Neuronal stem cell (in vitro differentiated cells): ENCODE data around the gene GALNT14.
A peak's percentile ranks its signal among the peaks of the same experiment; 100 is the strongest.

ENCODE experiments used
- DNase-seq: peaks from one replicate; pipeline ENCODE4 v3.0.0-alpha.2; 2013; ENCODE audit warnings: low spot score
- H2AFZ ChIP-seq: one replicate; pipeline ENCODE4 v1.6.1; 2013; ENCODE audit warnings: mild to moderate bottlenecking, low read length, inconsistent platforms
- H2AK5ac ChIP-seq: 2 replicates; pipeline ENCODE4 v1.6.1; 2013; ENCODE audit warnings: low read depth, mild to moderate bottlenecking, inconsistent platforms, low read length, moderate library complexity, mixed read lengths
- H2BK120ac ChIP-seq: 2 replicates; pipeline ENCODE4 v1.6.1; 2013; ENCODE audit warnings: low read depth, mild to moderate bottlenecking, inconsistent platforms, low read length, moderate library complexity, mixed read lengths
- H2BK12ac ChIP-seq: one replicate; pipeline ENCODE4 v1.6.1; 2013; ENCODE audit warnings: low read length, inconsistent platforms
- H2BK15ac ChIP-seq: 2 replicates; pipeline ENCODE4 v1.6.1; 2013; ENCODE audit warnings: mild to moderate bottlenecking, low read length, inconsistent platforms, mixed read lengths
- H2BK5ac ChIP-seq: one replicate; pipeline ENCODE4 v1.6.1; 2013; ENCODE audit warnings: inconsistent platforms, mild to moderate bottlenecking, low read length, moderate library complexity
- H3K14ac ChIP-seq: one replicate; pipeline ENCODE4 v1.6.1; 2013; ENCODE audit warnings: low read length, inconsistent platforms
- H3K18ac ChIP-seq: 2 replicates; pipeline ENCODE4 v1.6.1; 2013; ENCODE audit warnings: low read length, inconsistent platforms
- H3K23ac ChIP-seq: 2 replicates; pipeline ENCODE4 v1.6.1; 2013; ENCODE audit warnings: low read depth, mild to moderate bottlenecking, mixed read lengths, low read length, inconsistent platforms; ENCODE audit not compliant: poor library complexity
- H3K27ac ChIP-seq: replicated peaks from 3 replicates; pipeline ENCODE4 v1.5.1; 2013; ENCODE audit warnings: low read length, inconsistent platforms
- H3K27me3 ChIP-seq, 3 experiments: 2 replicates each; pipeline ENCODE4 v1.6.1; 2013; ENCODE audit warnings: low read length in 3 of 3, mild to moderate bottlenecking in 2 of 3, inconsistent platforms in 1 of 3, low read depth in 1 of 3, mixed read lengths in 1 of 3, moderate library complexity in 1 of 3; ENCODE audit not compliant: control insufficient read depth in 3 of 3, insufficient read depth in 3 of 3
- H3K36me3 ChIP-seq, 2 donors: replicated peaks in 1 of 2; 2 replicates each; pipeline ENCODE4 v1.6.1; 2013; ENCODE audit warnings: low read length in 2 of 2; ENCODE audit not compliant: control insufficient read depth in 2 of 2, insufficient read depth in 2 of 2
- H3K4ac ChIP-seq: 2 replicates; pipeline ENCODE4 v1.6.1; 2013; ENCODE audit warnings: inconsistent platforms, mild to moderate bottlenecking, low read length, moderate library complexity
- H3K4me1 ChIP-seq, 2 donors: 1 replicate in 1 of 2; 2 replicates in 1 of 2; pipeline ENCODE4 v1.6.1; 2013; ENCODE audit warnings: low read length in 2 of 2, low read depth in 1 of 2; ENCODE audit not compliant: control insufficient read depth in 2 of 2, insufficient read depth in 1 of 2
- H3K4me2 ChIP-seq: one replicate; pipeline ENCODE4 v1.6.1; 2013; ENCODE audit warnings: mild to moderate bottlenecking, low read length, inconsistent platforms; ENCODE audit not compliant: insufficient read depth, poor library complexity, severe bottlenecking
- H3K4me3 ChIP-seq, 2 donors: 2 replicates each; pipeline ENCODE4 v1.5.1; 2013; ENCODE audit warnings: low read length in 2 of 2, mild to moderate bottlenecking in 2 of 2, inconsistent platforms in 1 of 2, moderate library complexity in 1 of 2
- H3K79me1 ChIP-seq: one replicate; pipeline ENCODE4 v1.6.1; 2013; ENCODE audit warnings: low read depth, mild to moderate bottlenecking, inconsistent platforms, low read length, moderate library complexity
- H3K9ac ChIP-seq: one replicate; pipeline ENCODE4 v1.6.1; 2013; ENCODE audit warnings: mild to moderate bottlenecking, low read depth, low read length, inconsistent platforms; ENCODE audit not compliant: poor library complexity
- H3K9me3 ChIP-seq, 2 donors: replicated peaks in 1 of 2; 2 replicates each; pipeline versions ENCODE3 to v1.6.1; 2013; ENCODE audit warnings: low read length in 2 of 2, mild to moderate bottlenecking in 2 of 2, inconsistent platforms in 1 of 2, low read depth in 1 of 2, mixed read lengths in 1 of 2, moderate library complexity in 1 of 2; ENCODE audit not compliant: control insufficient read depth in 2 of 2, insufficient read depth in 1 of 2
- H4K8ac ChIP-seq: one replicate; pipeline ENCODE4 v1.6.1; 2013; ENCODE audit warnings: low read depth, mild to moderate bottlenecking, inconsistent platforms, low read length, moderate library complexity
- H4K91ac ChIP-seq: one replicate; pipeline ENCODE4 v1.6.1; 2013; ENCODE audit warnings: low read length, low read depth, mild to moderate bottlenecking, inconsistent platforms; ENCODE audit not compliant: poor library complexity
- WGBS, 2 donors: extraction: QIAGEN DNeasy Blood & Tissue Kit; methylation state at CpG; one replicate each; pipeline ENCODE4 v1.1.7; 2013; ENCODE audit warnings: missing lambda C conversion rate in 2 of 2, mixed read lengths in 1 of 2; ENCODE audit not compliant: insufficient read length in 2 of 2, insufficient replicate concordance in 1 of 2; ENCODE audit errors: extremely low coverage in 2 of 2; 5-methylcytosine and 5-hydroxymethylcytosine counted together

The GALNT14 gene

GRCh38 chr2:30957591-30957990 is 180.6 kb downstream of the GALNT14 start:
- WGBS, 2 donors, result no CpG with 5 or more reads among the region's 5 CpGs
- no peak overlapping the region for H3K18ac ChIP-seq

DNA sequence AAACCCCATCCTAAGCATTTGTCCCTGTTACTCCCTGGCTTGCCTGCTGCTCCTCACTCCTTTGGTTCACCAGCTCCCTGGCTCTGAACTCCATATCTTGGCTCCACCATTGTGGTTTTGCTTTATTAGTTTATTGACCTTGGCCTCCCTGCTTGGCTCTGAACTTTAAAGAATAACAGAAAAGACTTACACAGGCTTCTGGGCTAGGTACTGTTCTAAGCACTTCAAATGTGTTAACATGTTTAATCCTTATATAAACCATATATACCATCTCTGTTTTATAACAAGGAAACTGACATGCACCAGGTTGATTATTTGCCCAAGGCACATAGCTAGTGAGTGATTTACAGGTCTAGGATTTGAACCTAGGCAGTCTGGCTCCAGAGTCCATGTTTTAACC is 181.2 kb downstream of the GALNT14 start:
- no peak overlapping the region for H3K14ac ChIP-seq
- H2BK15ac ChIP-seq, result no peak overlapping the region
- H3K4ac ChIP-seq, result no peak overlapping the region
- H3K9ac ChIP-seq, result peak overlapping the region; percentile 1
- no peak overlapping the region for H3K18ac ChIP-seq
- no peak overlapping the region for H2BK5ac ChIP-seq
- no peak overlapping the region for H2BK120ac ChIP-seq
- no peak overlapping the region for H2AFZ ChIP-seq
- H3K36me3 ChIP-seq, result no peaks in the 10 kb centered on the region
- H3K4me3 ChIP-seq, result no peak overlapping the region
- H3K4me2 ChIP-seq, result no peak overlapping the region
- H3K79me1 ChIP-seq, result no peaks in the 10 kb centered on the region
- peaks cover 0 to 8% of the 10 kb centered on the region in 2 donors for H3K4me1 ChIP-seq
- H4K8ac ChIP-seq, result no peak overlapping the region
- no peak overlapping the region for H3K27ac ChIP-seq
- no peak overlapping the region for H2AK5ac ChIP-seq
- peaks cover 0 to 2% (median 0%) of the 10 kb centered on the region in 3 experiments for H3K27me3 ChIP-seq
- no peak for DNase-seq
- H4K91ac ChIP-seq, result no peak overlapping the region
- H2BK12ac ChIP-seq, result no peak overlapping the region
- H3K9me3 ChIP-seq, result no peaks in the 10 kb centered on the region
- H3K23ac ChIP-seq, result no peak overlapping the region

More at GRCh38 chr2:30957591-30957990, 180.6 kb downstream of the GALNT14 start:
- Histone ChIP-seq H4K91ac (no peak overlapping the region), H2BK12ac (no peak overlapping the region), H3K4me3 (no peak overlapping the region), H3K4me1 (peaks cover 0 to 8% of the 10 kb centered on the region in 2 donors), H3K14ac (no peak overlapping the region), H3K27me3 (peaks cover 0 to 2% (median 0%) of the 10 kb centered on the region in 3 experiments), H4K8ac (no peak overlapping the region), H2BK15ac (no peak overlapping the region), H3K4ac (no peak overlapping the region), H2BK120ac (no peak overlapping the region), H2AFZ (no peak overlapping the region), H3K4me2 (no peak overlapping the region), H3K9me3 (no peaks in the 10 kb centered on the region), H3K79me1 (no peaks in the 10 kb centered on the region), H3K9ac (no peak overlapping the region), H3K23ac (no peak overlapping the region), H3K36me3 (no peaks in the 10 kb centered on the region), H3K27ac (no peak overlapping the region), H2AK5ac (no peak overlapping the region), H2BK5ac (no peak overlapping the region)
- DNase-seq, result no peak

DNA sequence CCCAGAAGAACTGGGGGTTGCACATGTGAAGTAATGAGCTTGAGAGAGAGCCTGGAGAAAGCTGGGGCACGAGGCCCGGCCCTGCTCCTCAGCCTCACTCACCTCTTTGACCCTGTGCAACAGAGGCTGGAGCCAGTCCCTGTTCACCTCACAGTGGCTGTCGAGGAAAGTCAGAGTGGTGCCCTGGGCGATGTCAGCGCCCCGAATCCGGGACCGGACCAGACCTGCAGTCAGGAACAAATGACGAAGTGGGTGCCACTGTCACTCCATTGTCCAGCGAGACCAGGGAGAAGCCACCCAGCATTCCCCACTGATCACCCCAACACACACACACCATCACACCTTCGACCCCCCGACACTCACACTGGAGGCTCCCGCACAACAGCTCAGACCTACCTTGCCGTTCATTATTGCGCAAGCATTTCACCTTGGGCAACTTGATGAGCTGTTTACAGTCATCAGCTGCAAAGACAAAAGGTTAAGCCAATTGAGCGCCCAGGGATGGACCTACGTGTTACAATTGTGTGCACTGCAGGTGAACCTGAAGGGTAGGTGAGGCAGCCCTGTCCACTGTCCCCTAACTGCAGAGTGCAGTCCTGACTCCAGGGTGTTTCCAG is 182.6 kb downstream of the GALNT14 start:
- Histone ChIP-seq H3K36me3 (no peaks in the 10 kb centered on the region), H2BK120ac (no peak overlapping the region), H3K23ac (no peak overlapping the region), H2BK12ac (no peak overlapping the region), H3K18ac (no peak overlapping the region), H3K14ac (no peak overlapping the region), H3K79me1 (no peaks in the 10 kb centered on the region), H4K91ac (no peak overlapping the region), H3K4me2 (no peak overlapping the region), H3K27me3 (peaks cover 0 to 2% (median 0%) of the 10 kb centered on the region in 3 experiments), H3K4me1 (peaks cover 0 to 6% of the 10 kb centered on the region in 2 donors), H4K8ac (no peak overlapping the region), H3K4ac (no peak overlapping the region), H3K9me3 (no peaks in the 10 kb centered on the region), H3K4me3 (no peak overlapping the region), H3K27ac (no peak overlapping the region), H2BK5ac (no peak overlapping the region), H2AK5ac (no peak overlapping the region), H2BK15ac (no peak overlapping the region), H2AFZ (no peak overlapping the region), H3K9ac (peak overlapping the region; percentile 63)
- DNase-seq, result no peak
- no CpG with 5 or more reads among the region's 17 CpGs for WGBS, 2 donors

GRCh38 chr2:30950339-30950738 is 187.9 kb downstream of the GALNT14 start:
- H4K8ac ChIP-seq, result no peak overlapping the region
- no peak overlapping the region for H2BK5ac ChIP-seq
- H3K79me1 ChIP-seq, result no peaks in the 10 kb centered on the region
- no peaks in the 10 kb centered on the region for H3K9me3 ChIP-seq
- no peaks in the 10 kb centered on the region for H3K4me1 ChIP-seq
- no peak overlapping the region for H3K18ac ChIP-seq
- H2AFZ ChIP-seq, result no peak overlapping the region
- no peak overlapping the region for H2AK5ac ChIP-seq
- H3K4ac ChIP-seq, result no peak overlapping the region
- no peaks in the 10 kb centered on the region for H3K27me3 ChIP-seq
- no peak overlapping the region for H2BK120ac ChIP-seq
- no peak overlapping the region for H4K91ac ChIP-seq
- H2BK15ac ChIP-seq, result no peak overlapping the region
- no peak overlapping the region for H3K4me3 ChIP-seq
- no peak overlapping the region for H3K9ac ChIP-seq
- H3K36me3 ChIP-seq, result no peaks in the 10 kb centered on the region
- no peak overlapping the region for H3K4me2 ChIP-seq
- no peak for DNase-seq
- no peak overlapping the region for H3K23ac ChIP-seq
- H3K14ac ChIP-seq, result no peak overlapping the region
- no CpG with 5 or more reads among the region's 2 CpGs for WGBS, 2 donors
- H3K27ac ChIP-seq, result no peak overlapping the region
- no peak overlapping the region for H2BK12ac ChIP-seq
